ENCODE data around the gene ZNF831. TPM values are rescaled to one million over a fixed set of nuclear protein-coding genes. Genes with fewer than 3 reads are reported as not detected.
A peak's percentile ranks its signal among the peaks of the same experiment; 100 is the strongest.

ZNF831 gene
- total RNA-seq, 1 experiment from 2014 or later: not detected

GRCh38 chr20:59138114-59138748 lies 25.4 kb upstream of the ZNF831 start:
- DNase-seq: no peak
- H3K9me3 Mint-ChIP-seq (ENCODE audit: unreplicated experiment): no peaks in the 10 kb centered on the region
- ChIA-PET POLR2A (no interaction called here), CTCF (no interaction called here)
- Histone ChIP-seq H3K4me1 (no peaks in the 10 kb centered on the region), H3K4me3 (ENCODE audit: low read depth, low read length) (no peak overlapping the region), H3K9me3 (no peaks in the 10 kb centered on the region; the same call in 1 of the 2 replicates), H3K36me3 (ENCODE audit: control insufficient read depth, insufficient read depth, low read length) (no peaks in the 10 kb centered on the region), H3K27me3 (replicated peaks; ENCODE audit: control insufficient read depth, insufficient read depth, low read length) (no peaks in the 10 kb centered on the region; the same call in 1 of the 2 replicates)
- H3K27me3 Mint-ChIP-seq (ENCODE audit: insufficient read depth, unreplicated experiment): peaks cover 15% of the 10 kb centered on the region
- intact Hi-C loops (cut with micrococcal nuclease; ENCODE audit: unreplicated experiment): no loop called here
- H3K36me3 Mint-ChIP-seq (ENCODE audit: insufficient read depth, unreplicated experiment): no peaks in the 10 kb centered on the region
- H3K4me1 Mint-ChIP-seq (ENCODE audit: low read depth, unreplicated experiment): no peaks in the 10 kb centered on the region
- no peak overlapping the region for H3K4me3 Mint-ChIP-seq (ENCODE audit: unreplicated experiment)
- TF ChIP-seq CTCF (IDR thresholded peaks at IDR 0.05; ENCODE audit: insufficient read depth in 1 of 2, low read depth in 1 of 2, low read length in 1 of 2, severe bottlenecking in 1 of 2, unreplicated experiment in 1 of 2): no peak
- no TSS peak for BruUV-seq (replicated peaks)
- H3K27ac Mint-ChIP-seq (ENCODE audit: unreplicated experiment): no peak overlapping the region

- H3K36me3 Mint-ChIP-seq (ENCODE audit: insufficient read depth, unreplicated experiment): no peaks in the 10 kb centered on the region
- Histone ChIP-seq H3K27me3 (replicated peaks; ENCODE audit: control insufficient read depth, insufficient read depth, low read length) (no peaks in the 10 kb centered on the region; the same call in 1 of the 2 replicates), H3K36me3 (ENCODE audit: control insufficient read depth, insufficient read depth, low read length) (no peaks in the 10 kb centered on the region), H3K9me3 (no peaks in the 10 kb centered on the region; the same call in 1 of the 2 replicates), H3K4me3 (ENCODE audit: low read depth, low read length) (no peak overlapping the region), H3K4me1 (no peaks in the 10 kb centered on the region)
- no peak overlapping the region for H3K4me3 Mint-ChIP-seq (ENCODE audit: unreplicated experiment)
- CTCF ChIA-PET: no interaction called here
- POLR2A ChIA-PET: no interaction called here
- no peak for DNase-seq
- no peaks in the 10 kb centered on the region for H3K4me1 Mint-ChIP-seq (ENCODE audit: low read depth, unreplicated experiment)
- peaks cover 15% of the 10 kb centered on the region for H3K27me3 Mint-ChIP-seq (ENCODE audit: insufficient read depth, unreplicated experiment)
- TF ChIP-seq CTCF (IDR thresholded peaks at IDR 0.05; ENCODE audit: insufficient read depth in 1 of 2, low read depth in 1 of 2, low read length in 1 of 2, severe bottlenecking in 1 of 2, unreplicated experiment in 1 of 2): no peak
- intact Hi-C loops (cut with micrococcal nuclease; ENCODE audit: unreplicated experiment): no loop called here
- no peaks in the 10 kb centered on the region for H3K9me3 Mint-ChIP-seq (ENCODE audit: unreplicated experiment)
- BruUV-seq (replicated peaks): no TSS peak
- H3K27ac Mint-ChIP-seq (ENCODE audit: unreplicated experiment): no peak overlapping the region
Measured at GRCh38 chr20:59139998-59140397, 23.6 kb upstream of the ZNF831 start.

- H3K4me3 ChIP-seq (ENCODE audit: low read depth, low read length): no peak overlapping the region
- no peak overlapping the region for H3K27ac Mint-ChIP-seq (ENCODE audit: unreplicated experiment)
- intact Hi-C loops (cut with micrococcal nuclease; ENCODE audit: unreplicated experiment): no loop called here
- no TSS peak for BruUV-seq (replicated peaks)
- peak; percentile 31 to 64 for DNase-seq
- peaks cover 17% of the 10 kb centered on the region for H3K27me3 Mint-ChIP-seq (ENCODE audit: insufficient read depth, unreplicated experiment)
- H3K36me3 Mint-ChIP-seq (ENCODE audit: insufficient read depth, unreplicated experiment): no peaks in the 10 kb centered on the region
- H3K27me3 ChIP-seq (replicated peaks; ENCODE audit: control insufficient read depth, insufficient read depth, low read length): no peaks in the 10 kb centered on the region; the same call in none of the 2 replicates
- no peaks in the 10 kb centered on the region for H3K4me1 Mint-ChIP-seq (ENCODE audit: low read depth, unreplicated experiment)
- ChIA-PET CTCF (interaction anchor here (0.7 kb wide), 1 partner anchor 129 kb away, joined by 3 read pairs; no protein-coding TSS in a partner anchor), POLR2A (no interaction called here)
- no peak for TF ChIP-seq CTCF (IDR thresholded peaks at IDR 0.05; ENCODE audit: insufficient read depth in 1 of 2, low read depth in 1 of 2, low read length in 1 of 2, severe bottlenecking in 1 of 2, unreplicated experiment in 1 of 2)
- H3K9me3 Mint-ChIP-seq (ENCODE audit: unreplicated experiment): no peaks in the 10 kb centered on the region
- H3K9me3 ChIP-seq: no peaks in the 10 kb centered on the region; the same call in 1 of the 2 replicates
- no peak overlapping the region for H3K4me3 Mint-ChIP-seq (ENCODE audit: unreplicated experiment)
- no peaks in the 10 kb centered on the region for H3K4me1 ChIP-seq
- no peaks in the 10 kb centered on the region for H3K36me3 ChIP-seq (ENCODE audit: control insufficient read depth, insufficient read depth, low read length)
Measured at GRCh38 chr20:59141818-59142581, 21.6 kb upstream of the ZNF831 start.

Data from Caco-2 (cell line).